Esophagus muscularis mucosa (tissue), 4 donors: Measurements from ENCODE around the gene SP100. TPM values are rescaled to one million over a fixed set of nuclear protein-coding genes. Genes with fewer than 3 reads are reported as not detected.

ENCODE experiments used
- DNase-seq: peaks from one replicate; pipeline ENCODE4 v3.0.0-alpha.2; 2017; ENCODE audit errors: extremely low spot score
- H3K27ac ChIP-seq, 4 donors: fragments of 200-600 bp; sonication (generic); replicated peaks in 1 of 4; 1 replicate in 3 of 4; 2 replicates in 1 of 4; pipeline ENCODE4 v1.5.1; 2016 to 2019; ENCODE audit warnings: mild to moderate bottlenecking in 1 of 4
- H3K27me3 ChIP-seq, 4 donors: fragments of 200-600 bp; sonication (generic); one replicate each; pipeline versions ENCODE4 v1.5.1 to v1.6.0; 2016 to 2019
- H3K36me3 ChIP-seq, 4 donors: fragments of 200-600 bp; sonication (generic); one replicate each; pipeline ENCODE4 v1.5.1; 2016 to 2019
- H3K4me1 ChIP-seq, 4 donors: fragments of 200-600 bp; sonication (generic); one replicate each; pipeline ENCODE4 v1.5.1; 2016 to 2019
- H3K4me3 ChIP-seq, 4 donors: fragments of 200-600 bp; sonication (generic); 1 replicate in 2 of 4; 2 replicates in 2 of 4; pipeline ENCODE4 v1.5.1; 2016 to 2019; ENCODE audit warnings: mild to moderate bottlenecking in 4 of 4, moderate library complexity in 1 of 4
- H3K9me3 ChIP-seq, 4 donors: fragments of 200-600 bp; sonication (generic); 1 replicate in 3 of 4; 2 replicates in 1 of 4; pipeline ENCODE4 v1.5.1; 2016 to 2019
- CTCF ChIP-seq, 3 experiments: fragments of 200-600 bp in 2 of 3; fragments of 450-650 bp in 1 of 3; sonication (generic) in 2 of 3; IDR thresholded peaks; one replicate each; pipeline ENCODE4 v1.5.1; 2017 to 2019; ENCODE audit warnings: antibody characterized with exemption in 3 of 3, mild to moderate bottlenecking in 2 of 3, moderate library complexity in 1 of 3
- EP300 ChIP-seq: sonication (generic); formaldehyde crosslinking; IDR thresholded peaks from one replicate; pipeline ENCODE4 v1.6.1; 2017; ENCODE audit warnings: antibody characterized with exemption
- POLR2A ChIP-seq: fragments of 450-650 bp; IDR thresholded peaks from one replicate; pipeline ENCODE4 v1.6.1; 2017; ENCODE audit warnings: antibody characterized with exemption, moderate library complexity, mild to moderate bottlenecking, low read depth
- POLR2AphosphoS5 ChIP-seq, 2 donors: sonication (generic); formaldehyde crosslinking; IDR thresholded peaks; one replicate each; pipeline ENCODE4 v1.6.1; 2017; ENCODE audit warnings: antibody characterized with exemption in 2 of 2
- WGBS: methylation state at CpG from one replicate; pipeline ENCODE4 v1.1.5; 2018; 5-methylcytosine and 5-hydroxymethylcytosine counted together
- intact Hi-C: fragments of 100-400 bp; cut with DNase I; formaldehyde crosslinking; loops from one replicate; pipeline ENCODE4 v1.15.1; 2023
- total RNA-seq, 4 donors: library from RNA; depleted of rRNA; stranded (reverse); fragments of >200 nt; gene quantifications; one replicate each; pipeline versions ENCODE4 v1.1.0 to v1.2.1, GENCODE V29; 2016

The SP100 gene
- total RNA-seq, 4 donors from 2014 or later = 83.8 to 95.5 (median 92.1) TPM

GRCh38 chr2:230525682-230526081 is 109.7 kb downstream of the SP100 start:
- H3K4me3 ChIP-seq = no peak overlapping the region
- 100% methylated on average over 3 of the region's 3 CpGs for WGBS
- no peaks in the 10 kb centered on the region for H3K4me1 ChIP-seq
- no peak for TF ChIP-seq POLR2A
- TF ChIP-seq POLR2AphosphoS5 (IDR thresholded peaks at IDR 0.05) = no peak
- TF ChIP-seq CTCF (IDR thresholded peaks at IDR 0.05) = no peak
- TF ChIP-seq EP300 = no peak
- DNase-seq = no peak
- peaks cover 0 to 26% (median 12%) of the 10 kb centered on the region in 4 donors for H3K9me3 ChIP-seq
- peaks cover 0 to 8% (median under 1%) of the 10 kb centered on the region in 4 donors for H3K36me3 ChIP-seq
- H3K27ac ChIP-seq = no peak overlapping the region
- no peaks in the 10 kb centered on the region for H3K27me3 ChIP-seq
- intact Hi-C loops = no loop called here

- Histone ChIP-seq H3K4me3 (no peak overlapping the region), H3K9me3 (peaks cover 0 to 8% (median 0%) of the 10 kb centered on the region in 4 donors), H3K27me3 (no peaks in the 10 kb centered on the region), H3K27ac (no peak overlapping the region), H3K4me1 (no peaks in the 10 kb centered on the region), H3K36me3 (peaks cover 15 to 35% (median 19%) of the 10 kb centered on the region in 4 donors)
- WGBS = 72% methylated on average over 4 of the region's 4 CpGs
- intact Hi-C loops = no loop called here
- TF ChIP-seq EP300 = no peak
- TF ChIP-seq POLR2AphosphoS5 (IDR thresholded peaks at IDR 0.05) = no peak
- TF ChIP-seq CTCF (IDR thresholded peaks at IDR 0.05) = no peak
- TF ChIP-seq POLR2A = no peak
- no peak for DNase-seq
These were observed 121.6 kb downstream of the SP100 start for GRCh38 chr2:230537531-230537976.

GRCh38 chr2:230540332-230540731 is 124.3 kb downstream of the SP100 start:
- no peak overlapping the region for H3K27ac ChIP-seq
- peaks cover 21 to 55% (median 29%) of the 10 kb centered on the region in 4 donors for H3K36me3 ChIP-seq
- H3K4me3 ChIP-seq = no peak overlapping the region
- no peak for TF ChIP-seq EP300
- no peak for TF ChIP-seq CTCF (IDR thresholded peaks at IDR 0.05)
- TF ChIP-seq POLR2A = no peak
- TF ChIP-seq POLR2AphosphoS5 (IDR thresholded peaks at IDR 0.05) = no peak
- intact Hi-C loops = no loop called here
- H3K4me1 ChIP-seq = no peaks in the 10 kb centered on the region
- 75% methylated on average over 1 of the region's 1 CpG for whole genome bisulfite sequencing
- H3K27me3 ChIP-seq = no peaks in the 10 kb centered on the region
- peaks cover 0 to 14% (median 0%) of the 10 kb centered on the region in 4 donors for H3K9me3 ChIP-seq
- DNase-seq = no peak

- Histone ChIP-seq H3K9me3 (peaks cover 0 to 14% (median 0%) of the 10 kb centered on the region in 4 donors), H3K27ac (no peak overlapping the region), H3K4me1 (no peaks in the 10 kb centered on the region), H3K36me3 (peaks cover 21 to 55% (median 29%) of the 10 kb centered on the region in 4 donors), H3K4me3 (no peak overlapping the region), H3K27me3 (no peaks in the 10 kb centered on the region)
- DNase-seq = no peak
- WGBS = 89% methylated on average over 3 of the region's 3 CpGs
- TF ChIP-seq POLR2AphosphoS5 (IDR thresholded peaks at IDR 0.05) = no peak
- intact Hi-C loops = no loop called here
These were observed 126.0 kb downstream of the SP100 start for GRCh38 chr2:230541934-230542380.

GRCh38 chr2:230542751-230543150 is 126.8 kb downstream of the SP100 start:
- Histone ChIP-seq H3K27ac (no peak overlapping the region), H3K4me1 (no peaks in the 10 kb centered on the region), H3K36me3 (peaks cover 21 to 55% (median 29%) of the 10 kb centered on the region in 4 donors), H3K4me3 (no peak overlapping the region), H3K27me3 (no peaks in the 10 kb centered on the region), H3K9me3 (peaks cover 0 to 14% (median 0%) of the 10 kb centered on the region in 4 donors)
- TF ChIP-seq EP300 (no peak), POLR2A (no peak), CTCF (IDR thresholded peaks at IDR 0.05) (no peak)
- no peak for DNase-seq
- intact Hi-C loops = no loop called here
- 84% methylated on average over 2 of the region's 2 CpGs for whole genome bisulfite sequencing
